GM19025 (cell line): ENCODE measurements around the gene PEDS1.
"Not testable (repeated sequence)": the region's sequence is repeated elsewhere in the genome, so short reads cannot be mapped to it uniquely, and the experiment has no call there.

Experiments used
- ATAC-seq: cut with Tn5 transposase; IDR thresholded peaks from one replicate; pipeline ENCODE4 v1.9.1; 2021; ENCODE audit warnings: mild to moderate bottlenecking, low read depth, moderate library complexity; ENCODE audit not compliant: unreplicated experiment

The PEDS1 gene

DNA sequence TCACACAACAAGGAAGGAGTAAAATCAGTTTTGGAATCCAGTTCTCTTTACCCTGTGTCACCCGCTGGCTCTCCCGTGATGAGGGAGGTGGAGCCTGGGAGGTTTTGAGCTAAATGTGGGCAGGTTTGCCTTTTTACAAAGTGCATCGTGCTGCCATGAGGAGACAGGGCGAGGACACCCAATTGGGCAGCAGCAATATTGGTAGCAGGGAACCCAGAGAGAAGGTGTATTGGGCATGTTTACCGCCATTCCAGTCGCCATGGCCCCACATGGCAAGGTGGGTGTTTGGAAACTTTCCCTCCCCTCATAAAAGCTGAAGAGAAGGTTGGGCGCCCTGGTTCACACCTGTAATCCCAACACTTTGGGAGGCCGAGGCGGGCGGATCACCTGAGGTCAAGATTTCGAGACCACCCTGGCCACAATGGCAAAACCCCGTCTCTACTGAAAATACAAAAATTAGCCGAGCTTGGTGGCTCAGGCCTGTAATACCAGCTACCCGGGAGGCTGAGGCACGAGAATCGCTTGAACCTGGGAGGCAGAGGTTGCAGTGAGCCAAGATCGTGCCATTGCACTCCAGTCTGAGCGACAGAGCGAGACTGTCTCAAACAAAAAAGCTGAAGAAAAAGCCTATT is 37.0 kb downstream of the PEDS1 start:
- ATAC-seq: no peak

- ATAC-seq: peak; percentile 46
Measured at GRCh38 chr20:50115591-50116367, 37.7 kb downstream of the PEDS1 start.

GRCh38 chr20:50115041-50115512 is 38.4 kb downstream of the PEDS1 start:
- no peak for ATAC-seq

DNA sequence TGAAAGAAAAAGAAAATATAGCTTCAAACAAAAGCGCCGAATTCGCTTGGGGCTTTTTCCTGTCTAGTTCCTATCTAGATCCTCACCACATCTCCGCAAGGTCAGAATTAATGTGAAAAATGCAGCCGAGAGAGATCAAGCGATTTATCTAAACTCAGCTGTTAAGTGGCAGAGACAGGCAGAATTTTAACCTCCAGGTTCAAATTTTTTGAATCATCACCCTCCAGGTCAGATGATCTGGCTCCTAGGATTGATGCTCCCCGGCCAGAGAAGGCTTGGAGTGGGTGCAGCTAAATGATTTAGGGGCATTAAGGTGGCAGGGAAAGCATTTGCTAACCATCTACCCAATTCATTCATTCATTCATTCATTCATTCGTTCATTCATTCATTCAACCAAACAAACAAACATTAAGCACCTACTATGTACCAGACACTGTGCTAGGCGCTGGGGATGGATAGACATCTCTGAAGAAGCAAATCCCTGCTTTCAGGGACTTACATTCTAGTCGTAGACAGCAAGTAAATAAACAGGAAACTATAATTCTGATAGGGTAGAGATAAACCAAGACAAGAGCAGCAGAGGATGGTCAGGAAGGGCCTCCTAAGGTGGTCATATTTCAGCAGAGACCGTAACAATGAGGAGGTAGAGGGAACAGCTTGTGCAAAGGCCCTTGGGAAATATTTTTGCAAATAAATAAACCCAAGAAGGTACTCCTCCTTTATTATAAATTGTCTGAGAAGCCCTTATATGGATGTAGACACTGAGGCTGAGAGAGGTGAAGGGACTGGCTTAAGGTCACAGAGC is 39.9 kb downstream of the PEDS1 start:
- ATAC-seq: no peak

DNA sequence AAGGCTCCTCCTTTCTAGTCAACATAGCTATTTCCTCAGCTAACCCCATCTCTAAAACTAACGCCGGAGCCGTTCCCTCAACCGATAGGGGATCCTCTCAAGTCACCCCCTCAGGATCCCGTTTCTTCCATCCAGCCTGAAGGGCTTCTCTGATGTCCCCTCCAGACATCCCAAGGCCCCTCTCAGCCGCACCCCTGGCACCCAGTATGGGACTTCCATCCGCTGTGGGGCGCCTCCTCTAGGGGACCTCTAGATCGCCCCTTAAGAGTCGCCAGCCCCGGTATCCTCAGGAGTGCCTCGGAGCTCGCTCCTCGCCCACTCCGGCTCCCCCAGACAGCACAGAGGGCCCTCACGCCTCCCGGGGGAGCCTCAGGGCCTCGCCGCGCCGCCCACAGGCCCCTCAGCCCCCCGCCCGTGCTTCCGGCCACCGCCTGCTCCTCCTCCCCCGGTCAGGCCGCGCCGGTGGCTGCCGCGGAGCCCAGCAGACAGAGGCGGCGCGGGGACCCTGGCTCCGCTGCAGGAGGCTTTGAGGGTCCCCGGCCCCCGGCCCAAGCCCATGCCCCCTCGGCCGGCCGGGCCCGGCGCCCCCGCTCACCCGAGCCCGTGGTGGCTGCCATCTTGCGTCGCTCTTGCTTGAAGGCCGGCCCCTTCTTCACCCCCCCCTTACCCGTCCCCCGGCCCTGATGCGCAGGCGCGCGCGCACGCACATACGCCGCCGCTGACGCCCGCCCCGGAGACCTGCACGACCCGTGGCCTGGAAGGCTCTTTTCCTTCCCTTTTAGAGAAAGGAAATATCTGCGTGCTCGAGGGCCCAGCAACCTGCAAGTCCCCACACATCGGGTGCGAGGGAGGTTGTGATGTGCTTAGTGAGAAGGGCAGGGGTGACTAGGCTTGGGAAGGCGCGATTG is 40.8 kb downstream of the PEDS1 start, which contains the start of gene UBE2V1:
TSS of gene UBE2V1 (minus strand) at position 639 of the 908 bp plus-strand sequence. CDS start at position 617, 22 bp downstream.
- ATAC-seq: peak; percentile 42

GRCh38 chr20:50111829-50112495 is 41.6 kb downstream of the PEDS1 start:
- no peak for ATAC-seq

GRCh38 chr20:50111120-50111828 is 42.2 kb downstream of the PEDS1 start:
- ATAC-seq: no peak

GRCh38 chr20:50110141-50111047 is 43.1 kb downstream of the PEDS1 start:
- ATAC-seq: peak; percentile 49

DNA sequence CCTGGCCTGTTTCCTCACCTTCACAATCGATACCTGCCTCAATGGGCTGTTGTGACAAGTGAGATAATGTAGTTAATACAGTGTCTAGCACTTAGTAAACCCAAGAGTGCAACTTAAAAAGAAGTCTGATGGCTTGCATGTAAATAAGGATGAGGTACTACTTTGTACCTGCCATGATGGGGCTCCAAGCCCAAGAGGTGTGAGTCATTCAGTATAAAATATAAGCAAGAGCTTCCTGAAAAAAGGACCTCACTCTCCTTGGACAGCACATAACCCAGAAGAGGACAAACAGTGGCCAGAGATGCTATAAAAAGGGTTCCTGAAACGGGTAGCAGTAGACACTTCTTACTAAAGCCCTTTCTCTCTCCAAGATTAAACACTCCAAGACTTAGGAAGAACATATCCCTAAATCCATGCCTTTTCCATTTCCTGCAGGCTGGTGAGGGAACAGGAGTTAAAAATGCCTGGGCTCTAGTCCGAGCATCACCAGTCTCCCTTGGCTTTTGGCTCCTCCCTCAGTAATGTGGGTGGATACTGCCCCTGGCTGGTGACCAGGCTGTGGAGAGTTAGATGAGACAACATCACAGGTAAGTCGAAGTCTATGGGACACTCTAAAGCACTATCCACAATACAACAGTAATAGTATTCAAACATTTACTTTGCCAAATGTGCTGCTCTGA is 44.8 kb downstream of the PEDS1 start:
- no peak for ATAC-seq

DNA sequence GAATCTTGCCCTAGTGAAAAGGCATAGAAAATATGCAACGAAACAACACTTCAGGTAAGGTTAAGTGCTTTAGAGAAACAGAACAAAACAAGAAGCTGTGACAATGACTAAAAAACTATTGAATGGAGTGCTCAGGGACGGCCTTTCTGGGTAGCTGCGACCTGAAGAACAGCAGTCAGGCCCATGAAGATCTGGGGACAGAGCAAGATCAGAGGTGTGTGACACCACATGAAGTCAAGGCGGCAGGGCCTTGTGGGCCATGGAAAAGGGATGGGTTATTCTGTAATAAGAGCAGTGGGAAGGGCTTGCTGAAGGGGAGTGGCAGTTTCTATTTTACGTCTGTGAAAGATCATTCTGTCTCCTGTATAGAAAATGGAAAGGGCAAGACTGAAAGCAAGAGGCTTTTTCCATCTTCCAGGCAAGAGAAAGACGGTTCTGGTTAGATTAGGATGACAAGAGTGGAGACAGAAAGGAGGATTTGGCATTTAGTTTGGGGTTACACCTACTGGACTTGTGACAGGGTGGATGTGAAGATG is 45.7 kb downstream of the PEDS1 start:
- no peak for ATAC-seq

DNA sequence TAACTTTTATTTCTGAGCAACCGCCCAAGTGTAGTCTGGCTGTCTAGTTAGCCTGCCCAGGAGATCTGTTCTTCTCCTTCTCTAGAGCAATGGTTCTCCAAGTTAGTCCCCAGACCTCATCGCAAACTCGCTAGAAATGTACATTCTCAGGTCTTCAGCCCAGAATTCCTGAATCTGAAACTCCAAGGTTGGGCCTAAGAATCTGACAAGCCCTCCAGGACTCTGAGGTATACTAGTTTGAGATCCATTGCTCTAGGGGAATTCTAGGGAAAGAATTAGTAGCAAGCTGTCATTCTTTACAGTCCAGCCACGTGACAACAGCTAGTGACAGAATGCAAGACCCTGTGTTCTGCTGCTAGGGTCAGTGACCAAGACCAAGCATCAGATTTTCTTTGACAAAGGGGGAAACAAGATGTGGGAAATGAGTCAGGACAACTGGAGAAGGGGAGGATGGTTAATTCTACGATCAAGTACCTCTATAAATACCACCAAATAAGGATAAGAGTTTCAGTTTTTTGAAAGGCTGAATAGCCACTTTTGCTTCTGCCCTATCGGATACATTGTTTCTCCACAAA is 46.4 kb downstream of the PEDS1 start:
- ATAC-seq: no peak

- not testable (repeated sequence) for ATAC-seq
Measured at GRCh38 chr20:50106669-50107068, 46.9 kb downstream of the PEDS1 start.
